ENCODE results near the gene DUSP8. TPM values are rescaled to one million over a fixed set of nuclear protein-coding genes. Genes with fewer than 3 reads are reported as not detected.

Gene DUSP8
- total and polyA plus RNA-seq, 9 of the 15 experiments (the other 6 are each of a cell fraction or from before 2014, with no cell fraction given), result 0.14 to 2.0 (median 0.86) TPM; not detected in 2

GRCh38 chr11:1529286-1529685 is 42.8 kb downstream of the DUSP8 start (continued):
- TF ChIP-seq FOXJ2 (tag; IDR thresholded peaks at IDR 0.05) (no peak), ZBTB9 (CRISPR knock-in tag; IDR thresholded peaks at IDR 0.05) (no peak), MEIS2 (IDR thresholded peaks at IDR 0.05; ENCODE audit: partially characterized antibody) (no peak), ETV5 (CRISPR knock-in tag; IDR thresholded peaks at IDR 0.05; ENCODE audit: low read depth) (no peak), SRF (CRISPR knock-in tag; IDR thresholded peaks at IDR 0.05) (no peak), EP300 (IDR thresholded peaks at IDR 0.05; ENCODE audit: low read length) (no peak), ZBTB12 (CRISPR knock-in tag; IDR thresholded peaks at IDR 0.05) (no peak)

- FAIRE-seq (no peak), ATAC-seq (no peak), DNase-seq (ENCODE audit: extremely low read depth in 1 of 4, low spot score in 3 of 4) (no peak)
- H3K4me3 ChIP-seq, result no peak overlapping the region
- 54% methylated on average over 6 of the region's 10 CpGs for WGBS (ENCODE audit: insufficient coverage, low coverage, missing lambda C conversion rate)
- ChIA-PET CTCF (ENCODE audit: low intra/inter-chr PET ratio) (no interaction called here), POLR2A (no interaction called here)
- no peaks in the 10 kb centered on the region for H3K9me3 ChIP-seq (replicated peaks; ENCODE audit: control insufficient read depth, insufficient read depth, low read depth, low read length)
- no peak overlapping the region for H2AFZ ChIP-seq (ENCODE audit: low read depth, low read length)
- no TSS peak for BruUV-seq (replicated peaks)
- H4K20me1 ChIP-seq (replicated peaks; ENCODE audit: control insufficient read depth, insufficient read depth, low read length), result peaks cover 41% of the 10 kb centered on the region
- H3K27me3 ChIP-seq (ENCODE audit: control insufficient read depth in 2 of 2, insufficient read depth in 2 of 2, low read length in 2 of 2), result no peaks in the 10 kb centered on the region
- intact Hi-C loops (cut with micrococcal nuclease), result no loop called here
- peak overlapping the region in 1 of 2 experiments; percentile 43; a peak in 2 of 4 replicates for H3K9ac ChIP-seq (ENCODE audit: insufficient read depth in 1 of 2, low read depth in 2 of 2, low read length in 2 of 2)
- in situ Hi-C loops (cut with MboI), result no loop called here
- H3K36me3 ChIP-seq (ENCODE audit: control insufficient read depth, insufficient read depth, low read length), result 0 out of 3 replicates have a peak, but pooled peaks cover 6% of the 10 kb centered on the region
- peaks cover 0 to 41% of the 10 kb centered on the region in 2 experiments; a peak in 2 of 5 replicates for H3K4me1 ChIP-seq (replicated peaks in 1 of 2; ENCODE audit: control insufficient read depth in 2 of 2, insufficient read depth in 2 of 2, low read length in 2 of 2)
- H3K9me1 ChIP-seq (ENCODE audit: control insufficient read depth, insufficient read depth, low read length), result peaks cover 6% of the 10 kb centered on the region
- H3K27ac ChIP-seq (ENCODE audit: extremely low read depth, low read depth, low read length), result no peak overlapping the region
- no peak overlapping the region for H3K4me2 ChIP-seq (ENCODE audit: insufficient read depth, low read length)
- H3K79me2 ChIP-seq (ENCODE audit: control insufficient read depth, insufficient read depth, low read length), result peaks cover 13% of the 10 kb centered on the region; the same call in 2 of the 3 replicates
- no peak for TF ChIP-seq TRIM24 (IDR thresholded peaks at IDR 0.05)
- TF ChIP-seq EGR1 (conservative IDR thresholded peaks at IDR 0.05), result no peak
- TF ChIP-seq ZNF324 (CRISPR knock-in tag; IDR thresholded peaks at IDR 0.05), result no peak
- no peak for TF ChIP-seq HNRNPUL1 (IDR thresholded peaks at IDR 0.05; ENCODE audit: low read length)
- no peak for TF ChIP-seq ZNF707 (CRISPR knock-in tag; conservative IDR thresholded peaks at IDR 0.05)
- TF ChIP-seq ZFP30 (CRISPR knock-in tag; IDR thresholded peaks at IDR 0.05; ENCODE audit: borderline replicate concordance), result no peak
- no peak for TF ChIP-seq ZNF165 (CRISPR knock-in tag; IDR thresholded peaks at IDR 0.05; ENCODE audit: borderline replicate concordance)
- no peak for TF ChIP-seq HDAC6 (IDR thresholded peaks at IDR 0.05; ENCODE audit: low read depth, low read length)
- TF ChIP-seq ZBTB49 (CRISPR knock-in tag; IDR thresholded peaks at IDR 0.05; ENCODE audit: borderline replicate concordance), result no peak
- no peak for TF ChIP-seq POLR2AphosphoS2 (IDR thresholded peaks at IDR 0.05; ENCODE audit: low read length)
- no peak for TF ChIP-seq DLX4 (CRISPR knock-in tag; IDR thresholded peaks at IDR 0.05)
- TF ChIP-seq GTF2A2 (tag; IDR thresholded peaks at IDR 0.05), result no peak
Observed at GRCh38 chr11:1528710-1529109, 43.4 kb downstream of the DUSP8 start.
